T-helper 1 cell treated with Interleukin-12 subunit alpha and Interleukin-12 subunit beta and Interleukin-4 antibody, amounts not matched to agents 30 ng/mL and 1 ng/mL, for 36 hours (primary cell): ENCODE measurements around the gene FIP1L1. TPM values are rescaled to one million over a fixed set of nuclear protein-coding genes. Genes with fewer than 3 reads are reported as not detected.
"Not testable (repeated sequence)": the region's sequence is repeated elsewhere in the genome, so short reads cannot be mapped to it uniquely, and the experiment has no call there.

ENCODE experiments used
- intact Hi-C: fragments of 100-400 bp; cut with micrococcal nuclease; formaldehyde crosslinking; loops from one replicate; pipeline ENCODE4 v1.15.1; 2024
- total RNA-seq: library from RNA; stranded (reverse); gene quantifications from 2 replicates; pipeline ENCODE4 v1.2.3, GENCODE V29; 2022

FIP1L1 gene
- total RNA-seq, 1 donor from 2014 or later, result 83.8 TPM

- intact Hi-C loops, result loop anchor here (1.0 to 10.0 kb wide), 8 partner anchors 11 to 1533 kb away; partner anchors contain the start of genes CHIC2, RASL11B, SCFD2 and SGCB
These were observed 541 bp upstream of the FIP1L1 start for GRCh38 chr4:53376900-53377299.

GRCh38 chr4:53378171-53378482, 686 bp downstream of the FIP1L1 start:
- intact Hi-C loops, result loop anchor here (5.0 to 10.0 kb wide), 3 partner anchors 363 to 1341 kb away; partner anchors contain the start of genes RASL11B and SGCB

GRCh38 chr4:53380221-53380620, 2.8 kb downstream of the FIP1L1 start:
- intact Hi-C loops, result loop anchor here (5.0 kb wide), 1 partner anchor 42 kb away; no protein-coding TSS in a partner anchor

- intact Hi-C loops, result not testable (repeated sequence)
These were observed 32.0 kb downstream of the FIP1L1 start for GRCh38 chr4:53409479-53409878.

- intact Hi-C loops, result no loop called here
These were observed 41.8 kb downstream of the FIP1L1 start for GRCh38 chr4:53419208-53419607.

GRCh38 chr4:53421791-53422190, 44.4 kb downstream of the FIP1L1 start:
- intact Hi-C loops, result loop anchor here (5.0 kb wide), 1 partner anchor 39 kb away; no protein-coding TSS in a partner anchor

GRCh38 chr4:53422367-53422766, 44.9 kb downstream of the FIP1L1 start:
- intact Hi-C loops, result loop anchor here (5.0 kb wide), 1 partner anchor 40 kb away; no protein-coding TSS in a partner anchor

GRCh38 chr4:53424280-53424679, 46.8 kb downstream of the FIP1L1 start:
- intact Hi-C loops, result loop anchor here (5.0 kb wide), 1 partner anchor 42 kb away; no protein-coding TSS in a partner anchor

GRCh38 chr4:53427366-53427765, 49.9 kb downstream of the FIP1L1 start:
- intact Hi-C loops, result no loop called here

- intact Hi-C loops, result loop anchor here (10.0 kb wide), 1 partner anchor 236 kb away; no protein-coding TSS in a partner anchor
These were observed 53.6 kb downstream of the FIP1L1 start for GRCh38 chr4:53431052-53431451.

GRCh38 chr4:53432528-53433424, 55.3 kb downstream of the FIP1L1 start:
- intact Hi-C loops, result loop anchor here (2.0 to 10.0 kb wide), 2 partner anchors 14 to 238 kb away; no protein-coding TSS in a partner anchor

GRCh38 chr4:53436251-53436650, 58.8 kb downstream of the FIP1L1 start:
- intact Hi-C loops, result loop anchor here (10.0 kb wide), 1 partner anchor 241 kb away; no protein-coding TSS in a partner anchor

- intact Hi-C loops, result no loop called here
These were observed 64.1 kb downstream of the FIP1L1 start for GRCh38 chr4:53441564-53441963.

GRCh38 chr4:53444954-53445353, 67.5 kb downstream of the FIP1L1 start:
- intact Hi-C loops, result no loop called here

GRCh38 chr4:53450773-53451172, 73.3 kb downstream of the FIP1L1 start:
- intact Hi-C loops, result no loop called here

- intact Hi-C loops, result no loop called here
These were observed 75.9 kb downstream of the FIP1L1 start for GRCh38 chr4:53453385-53453784.

GRCh38 chr4:53455766-53456165, 78.3 kb downstream of the FIP1L1 start:
- intact Hi-C loops, result no loop called here

- intact Hi-C loops, result no loop called here
These were observed 78.7 kb downstream of the FIP1L1 start for GRCh38 chr4:53456178-53456577.

GRCh38 chr4:53459548-53459947, 82.1 kb downstream of the FIP1L1 start:
- intact Hi-C loops, result no loop called here

- intact Hi-C loops, result loop anchor here (10.0 kb wide), 1 partner anchor 746 kb away; no protein-coding TSS in a partner anchor
These were observed 83.8 kb downstream of the FIP1L1 start for GRCh38 chr4:53461244-53461643.

- intact Hi-C loops, result loop anchor here (10.0 kb wide), 1 partner anchor 749 kb away; no protein-coding TSS in a partner anchor
These were observed 85.9 kb downstream of the FIP1L1 start for GRCh38 chr4:53463340-53463739.

- intact Hi-C loops, result loop anchor here (10.0 kb wide), 1 partner anchor 750 kb away; no protein-coding TSS in a partner anchor
These were observed 87.8 kb downstream of the FIP1L1 start for GRCh38 chr4:53465281-53465680.
